ENCODE measurements around the gene EFCAB12. TPM values are rescaled to one million over a fixed set of nuclear protein-coding genes. Genes with fewer than 3 reads are reported as not detected.
A peak's percentile ranks its signal among the peaks of the same experiment; 100 is the strongest.

The EFCAB12 gene
- total and polyA plus RNA-seq, 2 of the 4 experiments (the other 2 are of a cell fraction): under 0.01 to 0.17 TPM

- peak overlapping the region; percentile 35 for H2AFZ ChIP-seq (replicated peaks; ENCODE audit: low read length, poor library complexity)
- intact Hi-C loops (cut with micrococcal nuclease): loop anchor here (1.0 to 5.0 kb wide), 6 partner anchors 52 to 551 kb away; partner anchors contain the start of gene IFT122
- TF ChIP-seq CHD1 (IDR thresholded peaks at IDR 0.05; ENCODE audit: low read depth, low read length) (no peak), NFE2L2 (IDR thresholded peaks at IDR 0.05; ENCODE audit: low read depth, low read length) (no peak), MXI1 (IDR thresholded peaks at IDR 0.05; ENCODE audit: borderline replicate concordance, low read depth, low read length) (no peak), USF2 (IDR thresholded peaks at IDR 0.05; ENCODE audit: low read depth, low read length) (no peak), POLR2A (IDR thresholded peaks at IDR 0.05; ENCODE audit: low read depth, low read length) (peak; percentile 56; the same call in 1 of the 2 replicates), FOS (IDR thresholded peaks at IDR 0.05; ENCODE audit: low read depth, low read length) (no peak), ELK1 (IDR thresholded peaks at IDR 0.05; ENCODE audit: borderline replicate concordance, low read depth, low read length) (no peak), CTCF (conservative IDR thresholded peaks at IDR 0.05; ENCODE audit: low read depth, low read length) (peak; percentile 90), SMC3 (IDR thresholded peaks at IDR 0.05; ENCODE audit: low read depth, low read length) (peak; percentile 87), CEBPB (IDR thresholded peaks at IDR 0.05; ENCODE audit: low read depth, low read length) (no peak), RCOR1 (IDR thresholded peaks at IDR 0.05; ENCODE audit: insufficient replicate concordance, low read length) (peak; percentile 91), RAD21 (IDR thresholded peaks at IDR 0.05; ENCODE audit: low read length) (peak; percentile 93), MAZ (IDR thresholded peaks at IDR 0.05; ENCODE audit: borderline replicate concordance, low read depth, low read length) (peak; percentile 18; the same call in 1 of the 2 replicates), BHLHE40 (IDR thresholded peaks at IDR 0.05; ENCODE audit: low read depth, low read length) (no peak)
- no peak overlapping the region for H3K56ac ChIP-seq (ENCODE audit: extremely low read depth, insufficient read depth, low read length)
- dilution Hi-C loops (cut with HindIII; ENCODE audit: low sequenced_read_pairs, unreplicated experiment): no loop called here
- peaks cover 8% of the 10 kb centered on the region for H3K9me1 ChIP-seq (ENCODE audit: insufficient read depth, low read length)
- peak overlapping the region; percentile 5 for H2AK9ac ChIP-seq (replicated peaks; ENCODE audit: low read depth, low read length, poor library complexity)
- CTCF ChIA-PET: interaction anchor here (0.7 to 1.8 kb wide), 10 partner anchors 16 to 441 kb away, joined by 3 to 8 read pairs (median 4); partner anchors contain the start of gene EFCAB12
- no peaks in the 10 kb centered on the region for H3K27me3 ChIP-seq (ENCODE audit: control insufficient read depth, insufficient read depth, low read length)
- H3K23ac ChIP-seq (ENCODE audit: low read depth, low read length): no peak overlapping the region
- peaks cover 3% of the 10 kb centered on the region; the same call in 1 of the 2 replicates for H4K20me1 ChIP-seq (ENCODE audit: insufficient read depth, low read length)
- no peak overlapping the region for H2BK120ac ChIP-seq (ENCODE audit: low read depth, low read length)
- peaks cover 8% of the 10 kb centered on the region for H3K36me3 ChIP-seq (ENCODE audit: control insufficient read depth, insufficient read depth, low read length)
- H3K27ac ChIP-seq (ENCODE audit: insufficient read depth, low read length): no peak overlapping the region
- POLR2A ChIA-PET (ENCODE audit: unreplicated experiment): no interaction called here
- H3K4me3 ChIP-seq (ENCODE audit: insufficient read depth, low read depth, low read length): no peak overlapping the region
- peaks cover 16 to 23% of the 10 kb centered on the region in 2 experiments; a peak in 3 of 4 replicates for H3K79me1 ChIP-seq (ENCODE audit: low read depth in 1 of 2, low read length in 2 of 2)
- H3K4me2 ChIP-seq (ENCODE audit: low read depth, low read length): no peak overlapping the region
- no peak overlapping the region for H3K14ac ChIP-seq (replicated peaks; ENCODE audit: low read depth, low read length)
- ATAC-seq (ENCODE audit: low read depth) (peak; percentile 98), DNase-seq (peak; percentile 85)
- no peak overlapping the region; the same call in 1 of the 2 replicates for H2BK20ac ChIP-seq (ENCODE audit: low read depth, low read length)
- H4K8ac ChIP-seq (ENCODE audit: low read depth in 2 of 2, low read length in 2 of 2): no peak overlapping the region
- H2AK5ac ChIP-seq (ENCODE audit: low read depth, low read length): peak overlapping the region; percentile 25; the same call in 1 of the 2 replicates
- no peak overlapping the region for H3K9ac ChIP-seq (ENCODE audit: low read depth, low read length)
- H4K5ac ChIP-seq (ENCODE audit: low read depth, low read length): no peak overlapping the region
- H3K4me1 ChIP-seq (ENCODE audit: control insufficient read depth, insufficient read depth, low read length): peaks cover 7% of the 10 kb centered on the region
- H2BK5ac ChIP-seq (ENCODE audit: low read depth, low read length, poor library complexity, severe bottlenecking): no peak overlapping the region
- no peak overlapping the region for H4K91ac ChIP-seq (ENCODE audit: insufficient read depth, low read depth, low read length)
- no TSS peak for BruUV-seq (replicated peaks)
- no peak overlapping the region for H3K4ac ChIP-seq (ENCODE audit: low read depth, low read length)
- H3K9me3 ChIP-seq (ENCODE audit: control insufficient read depth, insufficient read depth, low read length): no peaks in the 10 kb centered on the region
- in situ Hi-C loops (cut with MboI; ENCODE audit: low sequenced_read_pairs): loop anchor here (25.0 kb wide), 1 partner anchor 229 kb away; the partner anchor contains the start of gene PLXND1
- no peak overlapping the region for H2BK15ac ChIP-seq (ENCODE audit: low read depth, low read length)
- WGBS, 2 experiments (ENCODE audit: extremely low coverage in 2 of 2, insufficient read length in 1 of 2): 65% methylated on average over 3 of the region's 6 CpGs; no CpG with 5 or more reads in 1 of the 2 experiments
- H3K18ac ChIP-seq (ENCODE audit: low read depth, low read length): no peak overlapping the region
Measured at GRCh38 chr3:129383292-129383860, 45.1 kb downstream of the EFCAB12 start.
